HEK293T (cell line): ENCODE results near the gene ABCC10.

Experiments
- ARNT ChIP-seq: fragments of 450-650 bp; IDR thresholded peaks from 2 replicates; pipeline ENCODE4 v1.6.1; 2017; ENCODE audit warnings: mild to moderate bottlenecking
- BHLHE40 ChIP-seq: fragments of 450-650 bp; IDR thresholded peaks from 2 replicates; pipeline ENCODE4 v1.6.1; 2016; ENCODE audit warnings: mild to moderate bottlenecking, moderate library complexity, borderline replicate concordance
- CTBP1 ChIP-seq: fragments of 450-650 bp; IDR thresholded peaks from 2 replicates; pipeline ENCODE4 v1.6.1; 2016; ENCODE audit warnings: borderline replicate concordance
- ELF4 ChIP-seq: fragments of 450-650 bp; IDR thresholded peaks from 2 replicates; pipeline ENCODE4 v1.6.1; 2017; ENCODE audit warnings: antibody characterized with exemption
- FOXA1 ChIP-seq: fragments of 450-650 bp; IDR thresholded peaks from 2 replicates; pipeline ENCODE4 v1.6.1; 2016; ENCODE audit warnings: mild to moderate bottlenecking
- FOXM1 ChIP-seq: fragments of 450-650 bp; IDR thresholded peaks from 2 replicates; pipeline ENCODE4 v1.6.1; 2017; ENCODE audit warnings: mild to moderate bottlenecking, borderline replicate concordance
- L3MBTL2 ChIP-seq: fragments of 450-650 bp; conservative IDR thresholded peaks from 2 replicates; pipeline ENCODE4 v1.6.1; 2016; ENCODE audit warnings: mild to moderate bottlenecking
- NFRKB ChIP-seq: fragments of 450-650 bp; IDR thresholded peaks from 2 replicates; pipeline ENCODE4 v1.6.1; 2016; ENCODE audit warnings: mild to moderate bottlenecking, moderate library complexity
- PKNOX1 ChIP-seq: fragments of 450-650 bp; IDR thresholded peaks from 2 replicates; pipeline ENCODE4 v1.6.1; 2016
- SP1 ChIP-seq: fragments of 450-650 bp; IDR thresholded peaks from 2 replicates; pipeline ENCODE4 v1.6.1; 2017
- SUZ12 ChIP-seq: fragments of 450-650 bp; IDR thresholded peaks from 2 replicates; pipeline ENCODE4 v1.6.1; 2016; ENCODE audit warnings: mild to moderate bottlenecking
- TARDBP ChIP-seq: fragments of 450-650 bp; IDR thresholded peaks from 2 replicates; pipeline ENCODE4 v1.6.1; 2016
- ZNF384 ChIP-seq: fragments of 450-650 bp; IDR thresholded peaks from 2 replicates; pipeline ENCODE4 v1.6.1; 2016

GRCh38 chr6:43489277-43490072 lies 62.1 kb downstream of the ABCC10 start:
- TF ChIP-seq NFRKB (no peak), SP1 (no peak), SUZ12 (no peak), FOXA1 (no peak), CTBP1 (no peak), ARNT (no peak), TARDBP (no peak), ZNF384 (no peak), FOXM1 (no peak), PKNOX1 (no peak), L3MBTL2 (no peak), ELF4 (no peak), BHLHE40 (no peak)
